ENCODE results near the gene ZNF407. TPM values are rescaled to one million over a fixed set of nuclear protein-coding genes. Genes with fewer than 3 reads are reported as not detected.

Gene ZNF407
- total RNA-seq, 1 experiment from 2014 or later = 15.9 TPM

DNA sequence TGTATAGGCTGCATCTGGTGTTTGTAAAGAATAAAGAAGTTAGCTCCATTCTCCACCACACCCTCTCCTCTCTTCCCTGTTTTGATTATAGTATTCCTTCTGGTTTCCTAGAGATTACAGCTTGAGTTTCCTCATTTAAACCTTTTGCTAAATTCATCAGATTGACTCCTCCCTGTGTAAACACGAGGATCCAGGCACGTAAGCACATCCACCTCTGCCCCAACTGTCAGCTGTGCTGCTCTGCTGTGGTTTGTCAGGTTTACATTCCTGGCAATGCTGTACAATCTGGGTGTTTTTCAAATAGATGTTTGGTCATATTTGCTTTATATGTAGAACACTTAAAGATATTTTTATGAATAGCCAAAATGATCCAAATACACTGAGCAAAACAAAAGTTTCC is 308.5 kb downstream of the ZNF407 start:
- Histone ChIP-seq H3K27ac (ENCODE audit: low read depth, low read length, poor library complexity, severe bottlenecking) (no peak overlapping the region), H3K9me3 (ENCODE audit: low read depth, low read length, poor library complexity, severe bottlenecking) (no peaks in the 10 kb centered on the region), H3K27me3 (replicated peaks; ENCODE audit: insufficient read depth, low read depth, low read length, poor library complexity) (no peaks in the 10 kb centered on the region), H3K4me3 (ENCODE audit: low read depth, low read length, poor library complexity, severe bottlenecking) (no peak overlapping the region), H3K4me1 (ENCODE audit: insufficient read depth, low read length, poor library complexity, severe bottlenecking) (no peaks in the 10 kb centered on the region), H3K36me3 (ENCODE audit: insufficient read depth, low read length, poor library complexity, severe bottlenecking) (no peaks in the 10 kb centered on the region)
- DNase-seq (ENCODE audit: low spot score) = no peak
- ChIA-PET CTCF (no interaction called here), POLR2A (ENCODE audit: low non-redundant PET) (no interaction called here)
- no TSS peak for BruUV-seq (replicated peaks)
- TF ChIP-seq CTCF (conservative IDR thresholded peaks at IDR 0.05; ENCODE audit: low read depth, low read length) = no peak
- intact Hi-C loops (cut with micrococcal nuclease; ENCODE audit: unreplicated experiment) = no loop called here

DNA sequence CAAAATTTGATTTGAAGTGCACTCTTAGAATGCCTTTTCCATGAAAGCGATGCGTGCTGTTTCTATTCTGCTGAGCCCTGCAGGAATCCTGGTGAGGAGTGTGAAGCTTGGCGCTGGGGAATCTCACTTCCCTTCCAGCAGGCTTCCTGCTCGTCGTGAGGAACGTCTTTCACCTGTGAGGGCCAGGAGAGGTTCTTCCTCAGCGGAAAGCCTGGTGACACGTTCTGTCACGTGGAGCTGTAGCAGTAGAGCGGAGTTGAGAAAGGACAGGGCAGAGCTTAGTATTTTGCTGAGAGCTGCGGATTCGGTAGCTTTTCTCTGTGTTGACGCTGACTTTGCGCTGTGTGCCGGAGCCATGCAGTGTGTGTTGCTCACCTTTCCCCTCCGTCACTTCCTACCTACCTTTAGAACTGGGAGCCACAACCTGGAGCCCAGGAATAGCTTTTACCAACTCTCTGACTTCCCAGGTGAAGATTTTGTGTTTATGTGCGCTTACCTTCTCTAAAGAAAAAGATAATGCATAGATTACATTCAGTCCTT is 316.5 kb downstream of the ZNF407 start:
- POLR2A ChIA-PET (ENCODE audit: low non-redundant PET) = no interaction called here
- no peak for DNase-seq (ENCODE audit: low spot score)
- Histone ChIP-seq H3K4me3 (ENCODE audit: low read depth, low read length, poor library complexity, severe bottlenecking) (no peak overlapping the region), H3K27me3 (replicated peaks; ENCODE audit: insufficient read depth, low read depth, low read length, poor library complexity) (no peaks in the 10 kb centered on the region), H3K27ac (ENCODE audit: low read depth, low read length, poor library complexity, severe bottlenecking) (no peak overlapping the region), H3K9me3 (ENCODE audit: low read depth, low read length, poor library complexity, severe bottlenecking) (no peaks in the 10 kb centered on the region), H3K36me3 (ENCODE audit: insufficient read depth, low read length, poor library complexity, severe bottlenecking) (no peaks in the 10 kb centered on the region), H3K4me1 (ENCODE audit: insufficient read depth, low read length, poor library complexity, severe bottlenecking) (no peaks in the 10 kb centered on the region)
- CTCF ChIA-PET = no interaction called here
- BruUV-seq (replicated peaks) = no TSS peak
- no peak for TF ChIP-seq CTCF (conservative IDR thresholded peaks at IDR 0.05; ENCODE audit: low read depth, low read length)
- TF ChIP-seq EZH2 (IDR thresholded peaks at IDR 0.05; ENCODE audit: borderline replicate concordance, low read depth, low read length, poor library complexity, severe bottlenecking) = no peak
- intact Hi-C loops (cut with micrococcal nuclease; ENCODE audit: unreplicated experiment) = no loop called here

DNA sequence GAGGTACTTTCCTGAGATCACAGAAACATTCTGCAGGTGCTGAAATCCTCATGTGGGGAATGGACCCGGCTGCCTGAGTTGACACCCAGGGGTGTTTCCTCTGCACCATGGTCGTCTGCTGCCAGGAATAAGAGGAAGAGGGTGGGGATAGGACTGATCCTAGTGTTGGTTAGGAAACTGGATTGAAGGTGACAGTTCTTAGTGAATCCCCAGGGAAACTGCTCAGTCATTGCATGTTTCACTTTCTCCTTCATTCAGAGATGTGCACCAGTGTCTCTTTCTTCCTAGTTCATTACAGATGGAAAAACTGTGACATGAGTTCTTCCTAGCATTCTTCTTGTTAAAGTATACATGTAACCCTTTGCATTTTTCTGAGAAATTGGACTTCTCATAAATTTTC is 317.0 kb downstream of the ZNF407 start:
- CTCF ChIA-PET = no interaction called here
- BruUV-seq (replicated peaks) = no TSS peak

More for the DNA sequence above, 317.0 kb downstream of the ZNF407 start:
- Histone ChIP-seq H3K4me1 (ENCODE audit: insufficient read depth, low read length, poor library complexity, severe bottlenecking) (no peaks in the 10 kb centered on the region), H3K27ac (ENCODE audit: low read depth, low read length, poor library complexity, severe bottlenecking) (no peak overlapping the region), H3K27me3 (replicated peaks; ENCODE audit: insufficient read depth, low read depth, low read length, poor library complexity) (no peaks in the 10 kb centered on the region), H3K36me3 (ENCODE audit: insufficient read depth, low read length, poor library complexity, severe bottlenecking) (no peaks in the 10 kb centered on the region), H3K4me3 (ENCODE audit: low read depth, low read length, poor library complexity, severe bottlenecking) (no peak overlapping the region), H3K9me3 (ENCODE audit: low read depth, low read length, poor library complexity, severe bottlenecking) (no peaks in the 10 kb centered on the region)
- TF ChIP-seq CTCF (conservative IDR thresholded peaks at IDR 0.05; ENCODE audit: low read depth, low read length) (no peak), EZH2 (IDR thresholded peaks at IDR 0.05; ENCODE audit: borderline replicate concordance, low read depth, low read length, poor library complexity, severe bottlenecking) (no peak)
- intact Hi-C loops (cut with micrococcal nuclease; ENCODE audit: unreplicated experiment) = no loop called here
- DNase-seq (ENCODE audit: low spot score) = no peak
- POLR2A ChIA-PET (ENCODE audit: low non-redundant PET) = no interaction called here

Data from A673 (cell line).